ENCODE results near the gene TMEM217.

DNA sequence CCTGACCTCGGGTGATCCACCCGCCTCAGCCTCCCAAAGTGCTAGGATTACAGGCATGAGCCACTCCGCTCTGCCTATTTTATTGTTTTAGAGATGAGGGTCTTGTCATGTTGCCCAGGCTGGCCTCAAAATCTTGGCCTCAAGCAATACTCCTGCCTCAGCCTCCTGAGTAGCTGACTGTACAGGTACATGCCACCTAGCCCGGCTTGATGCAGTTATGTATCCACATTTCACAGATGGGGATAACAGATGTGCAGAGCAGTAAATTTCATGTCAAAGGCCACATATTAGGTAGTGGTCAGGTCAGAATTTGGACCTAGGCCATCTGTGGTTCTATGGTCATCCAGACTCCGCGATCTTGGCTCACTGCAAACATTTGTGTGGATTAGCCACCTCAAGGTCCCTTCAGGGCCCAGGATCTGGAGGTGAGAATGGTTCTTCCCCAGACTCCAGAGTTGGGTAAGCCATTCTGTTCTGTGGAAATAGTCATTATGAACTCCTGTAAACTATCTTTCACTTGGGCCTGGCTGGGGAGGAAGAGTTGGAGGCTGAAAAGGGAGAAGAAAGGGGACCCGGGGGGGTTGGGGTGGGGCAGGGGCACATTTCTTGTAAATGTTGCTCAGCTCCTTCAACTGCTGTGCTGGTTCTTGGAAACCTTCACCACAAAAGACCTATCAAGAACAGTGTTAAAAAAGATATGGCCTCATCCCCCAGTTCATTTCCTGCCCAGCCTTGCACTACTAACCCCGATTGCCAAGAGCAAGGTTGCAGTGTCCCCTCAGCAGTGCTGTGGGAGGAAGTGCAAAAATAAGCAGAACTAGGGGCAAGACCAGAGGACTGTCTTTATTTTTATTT lies 75.0 kb downstream of the TMEM217 start:
- no peak for TF ChIP-seq EP300 (IDR thresholded peaks at IDR 0.05; ENCODE audit: low read depth)
- TF ChIP-seq, protein P1, sequence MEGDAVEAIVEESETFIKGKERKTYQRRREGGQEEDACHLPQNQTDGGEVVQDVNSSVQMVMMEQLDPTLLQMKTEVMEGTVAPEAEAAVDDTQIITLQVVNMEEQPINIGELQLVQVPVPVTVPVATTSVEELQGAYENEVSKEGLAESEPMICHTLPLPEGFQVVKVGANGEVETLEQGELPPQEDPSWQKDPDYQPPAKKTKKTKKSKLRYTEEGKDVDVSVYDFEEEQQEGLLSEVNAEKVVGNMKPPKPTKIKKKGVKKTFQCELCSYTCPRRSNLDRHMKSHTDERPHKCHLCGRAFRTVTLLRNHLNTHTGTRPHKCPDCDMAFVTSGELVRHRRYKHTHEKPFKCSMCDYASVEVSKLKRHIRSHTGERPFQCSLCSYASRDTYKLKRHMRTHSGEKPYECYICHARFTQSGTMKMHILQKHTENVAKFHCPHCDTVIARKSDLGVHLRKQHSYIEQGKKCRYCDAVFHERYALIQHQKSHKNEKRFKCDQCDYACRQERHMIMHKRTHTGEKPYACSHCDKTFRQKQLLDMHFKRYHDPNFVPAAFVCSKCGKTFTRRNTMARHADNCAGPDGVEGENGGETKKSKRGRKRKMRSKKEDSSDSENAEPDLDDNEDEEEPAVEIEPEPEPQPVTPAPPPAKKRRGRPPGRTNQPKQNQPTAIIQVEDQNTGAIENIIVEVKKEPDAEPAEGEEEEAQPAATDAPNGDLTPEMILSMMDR (IDR thresholded peaks at IDR 0.05) = no peak
